Fibroblast of mammary gland (primary cell): ENCODE results near the gene HSPA4L.

Experiments
- DNase-seq: peaks from one replicate; pipeline ENCODE4 v3.0.0-alpha.2; 2010; ENCODE audit warnings: low read depth
- H3K4me3 ChIP-seq: 2 replicates; pipeline ENCODE4 v1.5.1; 2011; ENCODE audit warnings: low read depth, mild to moderate bottlenecking, low read length, moderate library complexity; ENCODE audit not compliant: control insufficient read depth
- CTCF ChIP-seq: conservative IDR thresholded peaks from 2 replicates; pipeline ENCODE4 v1.5.1; 2011; ENCODE audit warnings: low read depth, low read length, inconsistent platforms; ENCODE audit not compliant: control insufficient read depth, insufficient read depth

The HSPA4L gene

GRCh38 chr4:127809173-127809800, 27.2 kb downstream of the HSPA4L start:
- peak; percentile 8 for DNase-seq
- no peak overlapping the region for H3K4me3 ChIP-seq
- TF ChIP-seq CTCF = peak; percentile 1

DNA sequence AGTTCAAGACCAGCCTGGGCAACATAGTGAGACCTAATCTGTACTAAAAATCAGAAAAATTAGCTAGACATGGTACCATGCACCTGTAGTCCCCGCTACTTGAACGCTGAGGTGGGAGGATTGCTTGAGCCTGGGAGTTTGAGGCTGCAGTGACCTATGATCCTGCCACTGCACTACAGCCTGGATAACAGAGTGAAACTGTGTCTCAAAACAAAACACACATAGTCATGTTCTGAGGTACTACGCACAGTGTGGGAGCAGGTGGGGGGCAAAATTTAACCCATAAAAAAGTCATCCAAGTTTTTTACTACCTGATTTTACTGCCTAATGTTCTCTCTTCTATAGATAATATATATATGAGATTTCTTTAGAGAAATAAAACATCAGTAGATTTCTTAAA, 28.4 kb downstream of the HSPA4L start:
- no peak overlapping the region for H3K4me3 ChIP-seq
- no peak for DNase-seq
- TF ChIP-seq CTCF = no peak

DNA sequence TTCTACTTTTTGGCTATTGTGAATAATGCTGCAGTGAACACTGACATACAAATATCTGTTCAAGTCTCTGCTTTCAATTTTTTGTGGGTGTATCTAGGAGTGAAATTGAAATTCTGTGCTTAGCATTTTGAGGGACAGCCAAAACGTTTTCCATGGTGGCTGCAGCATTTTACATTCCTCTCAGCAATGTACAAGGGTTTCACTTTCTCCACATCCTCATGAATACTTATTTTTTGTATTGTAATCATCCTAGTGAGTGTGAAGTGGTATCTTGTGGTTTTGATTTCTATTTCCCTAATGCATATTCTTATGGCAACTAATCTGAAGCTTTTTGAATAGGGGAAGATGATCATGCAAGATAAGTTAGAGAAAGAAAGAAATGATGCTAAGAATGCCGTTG, 40.3 kb downstream of the HSPA4L start:
- no peak for TF ChIP-seq CTCF
- H3K4me3 ChIP-seq = no peak overlapping the region
- DNase-seq = no peak

DNA sequence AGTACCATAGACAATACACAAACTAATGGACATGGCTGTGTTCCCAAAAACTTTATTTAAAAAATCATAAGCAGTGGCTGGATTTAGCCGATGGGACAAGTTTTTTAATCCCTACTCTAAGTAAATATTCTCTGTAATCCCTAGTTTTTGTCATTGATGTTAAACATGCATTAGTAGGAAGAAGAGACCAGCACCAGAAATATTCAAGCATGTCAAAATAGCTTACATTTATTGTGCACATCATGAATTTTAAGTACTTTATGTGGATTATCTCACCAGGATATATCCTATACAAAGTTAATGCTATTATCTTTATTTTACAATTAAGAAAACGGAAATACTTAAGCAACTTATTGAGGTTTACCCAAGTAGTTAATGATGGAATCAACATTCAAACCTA, 46.0 kb downstream of the HSPA4L start:
- no peak for DNase-seq
- no peak for TF ChIP-seq CTCF
- H3K4me3 ChIP-seq = no peak overlapping the region

DNA sequence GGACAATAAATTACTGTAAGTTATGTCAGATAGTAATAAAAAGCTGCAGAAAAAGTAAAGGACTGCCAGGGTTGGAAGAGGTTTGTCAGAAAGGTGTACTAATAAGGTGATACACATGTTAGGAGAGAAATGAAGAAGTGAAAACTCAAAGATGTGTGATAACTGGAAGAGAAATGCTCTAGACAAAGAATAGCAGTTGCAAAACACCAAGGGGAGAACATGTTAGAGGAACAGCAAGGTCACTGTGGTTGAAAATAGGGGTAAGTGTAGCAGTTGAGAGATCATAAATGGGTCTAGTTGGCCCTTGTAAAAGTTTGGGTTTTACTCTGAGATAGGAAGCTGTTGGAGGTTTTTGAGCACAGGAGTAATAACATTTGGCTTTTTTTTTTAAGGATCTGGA, 46.9 kb downstream of the HSPA4L start:
- TF ChIP-seq CTCF = no peak
- DNase-seq = no peak
- no peak overlapping the region for H3K4me3 ChIP-seq

DNA sequence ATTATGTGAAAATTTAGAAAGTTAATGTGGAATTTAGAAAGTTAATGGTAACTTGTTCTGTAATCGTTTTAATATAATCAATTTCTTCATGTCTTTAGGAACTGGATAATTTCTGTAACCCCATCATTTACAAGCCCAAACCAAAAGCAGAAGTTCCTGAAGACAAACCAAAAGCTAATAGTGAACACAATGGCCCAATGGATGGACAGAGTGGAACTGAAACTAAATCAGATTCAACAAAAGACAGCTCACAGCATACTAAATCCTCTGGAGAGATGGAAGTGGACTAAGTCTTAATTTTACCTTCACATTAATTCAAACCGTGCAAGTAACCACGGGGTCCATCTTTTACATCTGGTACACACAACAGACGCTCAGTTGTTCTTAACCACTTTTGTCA, 50.5 kb downstream of the HSPA4L start:
- no peak for TF ChIP-seq CTCF
- no peak for DNase-seq
- no peak overlapping the region for H3K4me3 ChIP-seq
